Ishikawa (cell line): ENCODE measurements around the gene TEX261.

Experiments
- CEBPB ChIP-seq: IDR thresholded peaks from 2 replicates; pipeline ENCODE4 v1.6.1; 2012
- CREB1 ChIP-seq: IDR thresholded peaks from 2 replicates; pipeline ENCODE4 v1.6.1; 2012; ENCODE audit warnings: low read depth
- EGR1 ChIP-seq: IDR thresholded peaks from 2 replicates; pipeline ENCODE4 v1.6.1; 2012
- EP300 ChIP-seq: IDR thresholded peaks from 2 replicates; pipeline ENCODE4 v1.6.1; 2012; ENCODE audit warnings: borderline replicate concordance
- FOXM1 ChIP-seq: IDR thresholded peaks from 2 replicates; pipeline ENCODE4 v1.6.1; 2012; ENCODE audit warnings: low read depth, borderline replicate concordance
- NFIC ChIP-seq: IDR thresholded peaks from 2 replicates; pipeline ENCODE4 v1.6.1; 2012
- RAD21 ChIP-seq: IDR thresholded peaks from 2 replicates; pipeline ENCODE4 v1.6.1; 2012; ENCODE audit warnings: low read depth
- REST ChIP-seq: IDR thresholded peaks from 2 replicates; pipeline ENCODE4 v1.6.1; 2012; ENCODE audit warnings: low read depth, mild to moderate bottlenecking
- TAF1 ChIP-seq: IDR thresholded peaks from 2 replicates; pipeline ENCODE4 v1.6.1; 2012; ENCODE audit warnings: low read depth, mild to moderate bottlenecking
- TCF12 ChIP-seq: IDR thresholded peaks from 2 replicates; pipeline ENCODE4 v1.6.1; 2012; ENCODE audit warnings: low read depth
- TEAD4 ChIP-seq: IDR thresholded peaks from 2 replicates; pipeline ENCODE4 v1.6.1; 2012
- YY1 ChIP-seq: IDR thresholded peaks from 2 replicates; pipeline ENCODE4 v1.6.1; 2012; ENCODE audit warnings: low read depth
- ZBTB7A ChIP-seq: IDR thresholded peaks from 2 replicates; pipeline ENCODE4 v1.6.1; 2012; ENCODE audit warnings: low read depth
- TF ChIP-seq, protein P1 (sequence below): IDR thresholded peaks from 2 replicates; pipeline ENCODE4 v1.6.1; 2012
- TF ChIP-seq, protein P2 (sequence below): IDR thresholded peaks from 2 replicates; pipeline ENCODE4 v1.6.1; 2012

The TEX261 gene

GRCh38 chr2:71023553-71024243, 29.0 kb upstream of the TEX261 start:
- peak; percentile 48; the same call in 1 of the 2 replicates for TF ChIP-seq NFIC
- peak; percentile 35; the same call in 1 of the 2 replicates for TF ChIP-seq RAD21

DNA sequence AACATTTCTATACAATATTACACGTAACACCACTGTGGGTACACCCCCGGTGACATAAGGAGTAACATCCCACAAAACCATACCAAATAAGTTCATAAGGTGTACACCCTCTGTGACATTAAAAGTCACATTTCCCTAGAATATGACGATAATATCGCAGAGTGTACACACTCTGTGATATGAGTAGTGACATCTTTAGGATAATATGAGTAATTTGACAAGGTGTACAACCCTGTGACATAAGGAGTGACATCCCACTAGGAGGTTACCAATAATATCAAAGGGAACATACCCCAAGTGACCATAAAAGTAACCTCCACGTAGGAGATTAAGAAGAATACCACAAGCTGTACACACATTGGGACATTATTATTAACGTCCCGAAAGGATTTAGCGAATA, 24.0 kb upstream of the TEX261 start:
- TF ChIP-seq YY1 (no peak), FOXM1 (no peak), EGR1 (no peak), TAF1 (no peak), TEAD4 (no peak), ZBTB7A (no peak), CEBPB (no peak), REST (no peak), EP300 (no peak), RAD21 (no peak), CREB1 (no peak), NFIC (no peak), TCF12 (no peak)
- TF ChIP-seq, protein P1, sequence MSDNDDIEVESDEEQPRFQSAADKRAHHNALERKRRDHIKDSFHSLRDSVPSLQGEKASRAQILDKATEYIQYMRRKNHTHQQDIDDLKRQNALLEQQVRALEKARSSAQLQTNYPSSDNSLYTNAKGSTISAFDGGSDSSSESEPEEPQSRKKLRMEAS = no peak
- TF ChIP-seq, protein P2, sequence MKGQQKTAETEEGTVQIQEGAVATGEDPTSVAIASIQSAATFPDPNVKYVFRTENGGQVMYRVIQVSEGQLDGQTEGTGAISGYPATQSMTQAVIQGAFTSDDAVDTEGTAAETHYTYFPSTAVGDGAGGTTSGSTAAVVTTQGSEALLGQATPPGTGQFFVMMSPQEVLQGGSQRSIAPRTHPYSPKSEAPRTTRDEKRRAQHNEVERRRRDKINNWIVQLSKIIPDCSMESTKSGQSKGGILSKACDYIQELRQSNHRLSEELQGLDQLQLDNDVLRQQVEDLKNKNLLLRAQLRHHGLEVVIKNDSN = no peak

GRCh38 chr2:71008342-71008741, 13.7 kb upstream of the TEX261 start:
- TF ChIP-seq RAD21 (no peak), NFIC (no peak), EGR1 (no peak), YY1 (no peak), CREB1 (no peak), TAF1 (no peak), EP300 (no peak), ZBTB7A (no peak), REST (no peak), TEAD4 (no peak), FOXM1 (no peak), TCF12 (no peak), CEBPB (no peak)
- TF ChIP-seq, protein P1 = no peak
- TF ChIP-seq, protein P2 = no peak

- TF ChIP-seq TAF1 (no peak), NFIC (no peak), RAD21 (no peak), FOXM1 (no peak), ZBTB7A (no peak), REST (no peak), EP300 (no peak), CREB1 (no peak), TCF12 (no peak), CEBPB (no peak), YY1 (no peak), EGR1 (no peak), TEAD4 (no peak)
- TF ChIP-seq, protein P1 = no peak
- TF ChIP-seq, protein P2 = no peak
Observed at GRCh38 chr2:71006955-71007799, 12.5 kb upstream of the TEX261 start.
